SW480 (cell line): ENCODE measurements around the gene TMEM168.
"Not testable (repeated sequence)": the region's sequence is repeated elsewhere in the genome, so short reads cannot be mapped to it uniquely, and the experiment has no call there.

Experiments used
- DNase-seq: peaks from one replicate; pipeline ENCODE4 v3.0.0-alpha.2; 2016; ENCODE audit warnings: low spot score

TMEM168 gene

GRCh38 chr7:112779667-112780066 lies 10.5 kb downstream of the TMEM168 start:
- no peak for DNase-seq

- no peak for DNase-seq
These were observed 12.8 kb downstream of the TMEM168 start for GRCh38 chr7:112777406-112777805.

- DNase-seq: no peak
These were observed 19.0 kb downstream of the TMEM168 start for GRCh38 chr7:112771166-112771565.

GRCh38 chr7:112770051-112770450 lies 20.1 kb downstream of the TMEM168 start:
- DNase-seq: no peak

GRCh38 chr7:112765105-112765504 lies 25.1 kb downstream of the TMEM168 start:
- no peak for DNase-seq

GRCh38 chr7:112763996-112764395 lies 26.2 kb downstream of the TMEM168 start:
- no peak for DNase-seq

- no peak for DNase-seq
These were observed 26.9 kb downstream of the TMEM168 start for GRCh38 chr7:112763298-112763697.

GRCh38 chr7:112759905-112760304 lies 30.3 kb downstream of the TMEM168 start:
- no peak for DNase-seq

GRCh38 chr7:112757337-112757736 lies 32.9 kb downstream of the TMEM168 start:
- no peak for DNase-seq

GRCh38 chr7:112753298-112753697 lies 36.9 kb downstream of the TMEM168 start:
- DNase-seq: no peak

GRCh38 chr7:112752576-112752975 lies 37.6 kb downstream of the TMEM168 start:
- DNase-seq: no peak

GRCh38 chr7:112749775-112750174 lies 40.4 kb downstream of the TMEM168 start:
- no peak for DNase-seq

- no peak for DNase-seq
These were observed 41.8 kb downstream of the TMEM168 start for GRCh38 chr7:112748381-112748780.

GRCh38 chr7:112745635-112746034 lies 44.6 kb downstream of the TMEM168 start:
- no peak for DNase-seq

- DNase-seq: no peak
These were observed 45.4 kb downstream of the TMEM168 start for GRCh38 chr7:112744818-112745217.

- DNase-seq: no peak
These were observed 46.4 kb downstream of the TMEM168 start for GRCh38 chr7:112743811-112744210.

- no peak for DNase-seq
These were observed 49.5 kb downstream of the TMEM168 start for GRCh38 chr7:112740667-112741066.

- DNase-seq: no peak
These were observed 50.6 kb downstream of the TMEM168 start for GRCh38 chr7:112739436-112740180.

GRCh38 chr7:112735261-112735660 lies 54.9 kb downstream of the TMEM168 start:
- no peak for DNase-seq

- not testable (repeated sequence) for DNase-seq
These were observed 58.9 kb downstream of the TMEM168 start for GRCh38 chr7:112731324-112731723.

GRCh38 chr7:112726076-112726475 lies 64.1 kb downstream of the TMEM168 start:
- peak; percentile 11 for DNase-seq

- DNase-seq: no peak
These were observed 66.8 kb downstream of the TMEM168 start for GRCh38 chr7:112723416-112723815.

- no peak for DNase-seq
These were observed 68.8 kb downstream of the TMEM168 start for GRCh38 chr7:112721366-112721765.

GRCh38 chr7:112715525-112715924 lies 74.7 kb downstream of the TMEM168 start:
- no peak for DNase-seq
